GM12874 (cell line): Measurements from ENCODE around the gene IMP4.

Experiments used
- TF ChIP-seq, protein P1 (sequence below): IDR thresholded peaks from 2 replicates; pipeline ENCODE4 v1.5.1; 2011; ENCODE audit warnings: low read depth, mild to moderate bottlenecking, control low read depth, low read length, moderate library complexity; ENCODE audit not compliant: insufficient read depth

The IMP4 gene, protein sequence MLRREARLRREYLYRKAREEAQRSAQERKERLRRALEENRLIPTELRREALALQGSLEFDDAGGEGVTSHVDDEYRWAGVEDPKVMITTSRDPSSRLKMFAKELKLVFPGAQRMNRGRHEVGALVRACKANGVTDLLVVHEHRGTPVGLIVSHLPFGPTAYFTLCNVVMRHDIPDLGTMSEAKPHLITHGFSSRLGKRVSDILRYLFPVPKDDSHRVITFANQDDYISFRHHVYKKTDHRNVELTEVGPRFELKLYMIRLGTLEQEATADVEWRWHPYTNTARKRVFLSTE

DNA sequence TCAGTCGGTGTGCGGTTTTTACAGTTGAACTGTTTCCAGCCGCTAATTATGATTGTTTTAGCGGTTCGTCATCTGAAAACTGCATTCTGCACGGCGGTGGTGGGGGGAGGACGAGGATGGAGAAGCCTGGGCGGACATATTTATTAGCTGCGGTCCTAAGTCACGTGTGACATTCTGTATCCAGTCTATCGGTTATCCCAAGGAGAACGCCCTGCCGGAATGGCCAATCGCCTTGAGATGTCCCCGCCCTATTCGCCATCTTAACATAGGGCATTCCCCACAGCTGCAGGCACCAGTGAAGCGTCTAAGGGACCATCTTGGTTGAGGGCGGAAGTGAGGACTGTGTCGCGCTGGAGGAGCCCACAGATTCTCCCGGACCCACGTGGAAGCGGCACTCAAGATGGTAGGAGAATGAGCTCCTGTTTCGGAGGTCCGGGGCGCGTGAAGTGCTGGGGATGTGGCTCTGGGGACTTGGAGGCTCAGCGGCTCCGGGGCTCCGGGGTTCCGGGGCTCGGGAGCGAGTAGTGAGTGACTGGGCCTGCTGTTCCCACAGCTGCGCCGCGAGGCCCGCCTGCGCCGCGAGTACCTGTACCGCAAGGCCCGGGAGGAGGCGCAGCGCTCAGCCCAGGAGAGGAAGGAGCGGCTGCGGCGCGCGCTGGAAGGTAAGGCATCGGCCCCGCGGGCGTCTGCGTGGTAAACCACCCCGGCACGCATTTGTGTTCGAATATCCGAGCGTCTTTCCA, at the start of gene IMP4:
IMP4 (plus strand) TSS at position 365 of the 743 bp plus-strand sequence; CDS start at position 401, 36 bp downstream.
- TF ChIP-seq, protein P1, sequence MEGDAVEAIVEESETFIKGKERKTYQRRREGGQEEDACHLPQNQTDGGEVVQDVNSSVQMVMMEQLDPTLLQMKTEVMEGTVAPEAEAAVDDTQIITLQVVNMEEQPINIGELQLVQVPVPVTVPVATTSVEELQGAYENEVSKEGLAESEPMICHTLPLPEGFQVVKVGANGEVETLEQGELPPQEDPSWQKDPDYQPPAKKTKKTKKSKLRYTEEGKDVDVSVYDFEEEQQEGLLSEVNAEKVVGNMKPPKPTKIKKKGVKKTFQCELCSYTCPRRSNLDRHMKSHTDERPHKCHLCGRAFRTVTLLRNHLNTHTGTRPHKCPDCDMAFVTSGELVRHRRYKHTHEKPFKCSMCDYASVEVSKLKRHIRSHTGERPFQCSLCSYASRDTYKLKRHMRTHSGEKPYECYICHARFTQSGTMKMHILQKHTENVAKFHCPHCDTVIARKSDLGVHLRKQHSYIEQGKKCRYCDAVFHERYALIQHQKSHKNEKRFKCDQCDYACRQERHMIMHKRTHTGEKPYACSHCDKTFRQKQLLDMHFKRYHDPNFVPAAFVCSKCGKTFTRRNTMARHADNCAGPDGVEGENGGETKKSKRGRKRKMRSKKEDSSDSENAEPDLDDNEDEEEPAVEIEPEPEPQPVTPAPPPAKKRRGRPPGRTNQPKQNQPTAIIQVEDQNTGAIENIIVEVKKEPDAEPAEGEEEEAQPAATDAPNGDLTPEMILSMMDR, result peak; percentile 37; the same call in 1 of the 2 replicates

DNA sequence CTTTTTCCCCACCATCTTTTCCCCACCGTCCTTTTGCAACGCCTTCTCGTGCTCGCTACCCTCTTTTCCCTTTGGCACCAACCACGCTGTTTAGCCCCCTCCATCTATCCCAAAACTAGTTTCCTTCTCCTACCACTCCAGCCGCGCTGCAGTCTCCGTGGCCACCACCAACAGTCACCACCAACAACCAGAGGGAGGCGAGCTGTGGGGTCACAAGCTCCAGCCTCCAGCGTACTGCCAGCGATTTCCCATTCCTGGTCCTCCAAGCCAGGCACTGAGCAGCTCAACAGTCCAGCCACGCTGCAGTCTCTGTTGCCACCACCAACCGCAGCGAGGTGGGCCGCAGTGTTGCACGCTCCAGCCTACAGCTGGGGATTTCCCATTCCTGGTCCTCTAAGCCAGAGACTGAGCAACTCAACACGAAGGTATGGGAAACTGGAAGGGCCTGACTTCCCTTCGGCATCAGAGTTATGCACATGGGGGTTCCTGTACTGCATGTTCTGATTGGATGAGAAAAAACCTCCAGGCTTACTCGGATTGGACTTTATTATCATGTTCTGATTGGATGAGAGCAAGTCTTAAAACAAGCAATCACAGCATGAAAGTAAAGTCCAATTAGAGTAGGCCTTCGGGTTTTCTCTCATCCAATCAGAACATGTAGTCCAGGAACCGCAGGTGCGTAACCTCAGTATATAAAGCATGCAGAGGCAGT, 42.3 kb upstream of the IMP4 start:
- TF ChIP-seq, protein P1, result no peak

DNA sequence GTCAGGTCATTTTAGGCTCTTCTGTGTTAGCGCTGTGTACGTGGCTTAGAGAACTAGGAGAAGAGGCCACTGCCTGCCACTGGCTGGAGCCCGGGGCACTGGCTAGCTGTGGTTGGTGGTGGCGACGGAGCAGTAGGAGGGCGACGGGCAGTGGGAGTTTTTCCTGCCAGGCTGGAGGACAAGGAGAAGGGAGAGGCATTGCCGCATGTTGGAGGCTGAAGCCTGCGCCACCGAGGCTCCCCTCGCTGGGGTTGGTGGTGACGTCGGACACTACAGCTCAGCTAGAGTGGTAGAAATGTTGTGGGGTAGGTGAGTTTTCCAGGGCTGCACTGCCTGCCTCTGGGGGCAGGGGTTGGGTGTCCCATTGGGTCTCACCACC, 41.7 kb upstream of the IMP4 start:
- TF ChIP-seq, protein P1, result no peak

DNA sequence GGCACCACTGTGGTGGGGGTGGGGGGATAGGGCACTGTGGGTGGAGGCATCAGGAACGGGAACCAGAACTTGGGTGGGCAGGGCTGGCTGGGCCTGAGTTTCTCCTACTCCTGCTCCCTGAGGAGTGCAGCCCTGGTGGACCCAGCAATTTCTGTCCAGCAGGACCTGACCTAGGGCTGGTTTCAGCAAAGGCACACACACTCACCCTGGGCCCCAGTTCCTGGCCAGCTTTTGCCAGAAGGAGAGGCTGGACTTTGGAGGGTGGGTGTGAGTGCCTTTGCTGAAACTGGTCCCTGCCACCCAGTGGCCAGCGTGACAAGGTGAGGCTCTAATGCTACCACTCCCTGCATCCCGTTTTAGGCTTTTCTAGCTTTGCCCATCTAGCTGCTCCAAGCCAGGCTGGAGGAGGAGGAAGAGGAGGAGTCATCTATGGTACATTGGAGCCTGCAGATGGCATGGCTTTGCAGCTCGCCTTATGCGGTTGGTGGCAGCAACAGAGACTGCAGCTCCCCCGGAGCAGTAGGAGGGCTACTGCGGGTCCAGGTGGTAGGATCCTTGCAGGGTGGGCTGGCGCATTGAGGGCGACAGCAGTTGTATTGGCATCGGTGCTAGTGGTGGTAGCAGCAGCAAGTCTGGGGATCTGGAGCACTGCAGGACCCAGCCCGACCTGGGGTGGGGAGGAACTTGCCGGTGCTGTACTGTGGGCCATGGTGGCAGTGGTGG, 40.4 kb upstream of the IMP4 start:
- TF ChIP-seq, protein P1, result no peak

DNA sequence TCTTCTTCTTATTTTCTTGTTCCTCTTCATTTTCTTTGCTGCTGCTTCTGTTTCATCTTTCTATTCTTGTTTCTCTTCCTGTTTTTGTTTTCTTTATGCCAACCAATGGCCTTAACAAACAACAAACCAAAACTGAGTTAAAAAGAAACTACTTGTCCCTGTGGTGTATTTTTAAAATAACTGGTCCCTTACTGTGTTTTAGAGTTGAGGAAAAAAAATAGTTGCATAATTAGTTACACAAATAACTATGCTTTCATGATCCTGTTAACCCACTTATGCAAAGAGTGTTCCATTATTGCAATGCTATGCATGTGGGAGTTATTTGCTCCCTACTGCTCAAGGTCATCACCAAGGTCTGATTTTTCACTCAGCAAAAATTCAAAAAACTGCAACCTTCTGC, 39.5 kb upstream of the IMP4 start:
- TF ChIP-seq, protein P1, result no peak

DNA sequence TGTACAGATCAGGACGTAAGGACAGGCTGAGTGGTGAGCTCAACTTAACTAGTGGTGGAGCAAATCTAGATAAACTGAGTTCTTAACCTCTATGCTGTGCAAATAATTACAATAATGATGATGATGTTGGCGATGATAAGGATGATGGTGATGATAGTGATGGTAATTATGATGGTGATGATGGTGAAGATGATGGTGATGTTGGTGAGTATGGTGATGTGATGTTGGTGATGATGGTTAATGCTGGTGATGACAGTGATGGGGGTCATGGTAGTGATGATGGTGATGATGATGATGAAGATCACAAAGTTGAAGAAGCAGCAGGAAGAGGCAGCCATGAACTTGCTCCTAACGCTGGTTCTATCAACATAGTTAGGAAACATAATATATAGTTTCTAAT, 38.0 kb upstream of the IMP4 start:
- TF ChIP-seq, protein P1, result no peak

DNA sequence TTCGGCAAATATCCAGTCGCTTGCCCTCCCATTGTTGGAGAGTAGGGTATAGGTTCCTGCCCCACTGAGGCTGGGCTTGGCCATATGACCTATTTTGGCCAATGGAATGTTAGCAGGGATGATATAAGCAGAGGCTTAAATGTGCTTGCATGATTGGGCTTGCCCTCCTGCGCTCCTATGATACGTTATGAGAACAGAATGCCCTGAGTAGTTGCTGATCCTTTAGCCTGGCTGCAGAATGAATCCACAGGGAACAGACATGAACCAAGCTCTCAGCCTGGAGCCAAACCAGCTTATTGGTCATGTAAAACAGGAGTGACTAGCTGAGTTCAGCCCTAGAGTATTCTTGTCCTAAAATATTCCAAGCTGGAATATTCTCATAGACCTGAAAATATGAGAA, 34.8 kb upstream of the IMP4 start:
- TF ChIP-seq, protein P1, result no peak
